Testis (tissue), 3 donors: ENCODE measurements around the gene PPP2R3C. TPM values are rescaled to one million over a fixed set of nuclear protein-coding genes. Genes with fewer than 3 reads are reported as not detected.
"Not testable (repeated sequence)": the region's sequence is repeated elsewhere in the genome, so short reads cannot be mapped to it uniquely, and the experiment has no call there.

ENCODE experiments used
- DNase-seq: peaks from one replicate; pipeline ENCODE4 v3.0.0-alpha.2; 2019
- H3K27ac ChIP-seq, 2 donors: fragments of 200-600 bp; sonication (generic); one replicate each; pipeline ENCODE4 v1.5.1; 2019
- H3K27me3 ChIP-seq: fragments of 200-600 bp; sonication (generic); one replicate; pipeline ENCODE4 v1.5.1; 2019
- H3K36me3 ChIP-seq: fragments of 200-600 bp; sonication (generic); one replicate; pipeline ENCODE4 v1.5.1; 2017; ENCODE audit warnings: low read depth; ENCODE audit errors: missing control alignments
- H3K4me1 ChIP-seq: fragments of 200-600 bp; sonication (generic); one replicate; pipeline ENCODE4 v1.5.1; 2019
- H3K4me3 ChIP-seq, 2 donors: fragments of 200-600 bp; sonication (generic); one replicate each; pipeline ENCODE4 v1.5.1; 2017 to 2019
- H3K9me3 ChIP-seq: fragments of 200-600 bp; sonication (generic); one replicate; pipeline ENCODE4 v1.5.1; 2017
- CTCF ChIP-seq, 3 experiments: fragments of 450-650 bp in 2 of 3; fragments of 200-600 bp in 1 of 3; sonication (generic) in 1 of 3; IDR thresholded peaks; one replicate each; pipeline ENCODE4 v1.5.1; 2016 to 2019; ENCODE audit warnings: antibody characterized with exemption in 3 of 3, mild to moderate bottlenecking in 2 of 3, moderate library complexity in 1 of 3
- POLR2A ChIP-seq: fragments of 450-650 bp; IDR thresholded peaks from one replicate; pipeline ENCODE4 v1.6.1; 2017; ENCODE audit warnings: antibody characterized with exemption, mild to moderate bottlenecking, moderate library complexity
- WGBS, 2 donors: methylation state at CpG; one replicate each; pipeline ENCODE4 v1.1.5; 2018; 5-methylcytosine and 5-hydroxymethylcytosine counted together
- intact Hi-C: fragments of 100-400 bp; cut with DNase I; formaldehyde crosslinking; loops from one replicate; pipeline ENCODE4 v1.15.1; 2023; ENCODE audit warnings: low total_unique reads
- polyA plus RNA-seq: library from polyadenylated mRNA; stranded (reverse); fragments of 350-450 nt; fragmentation: Illumina TruSeq; extraction: RNeasy Lipid Tissue Mini Kit (QIAGEN cat#74804); gene quantifications from one replicate; pipeline ENCODE4 v1.2.3, GENCODE V29; 2014; ENCODE audit warnings: low read depth, low replicate concordance; ENCODE audit not compliant: insufficient read depth
- total RNA-seq, 2 donors: library from RNA; depleted of rRNA; stranded (reverse); fragments of >200 nt; gene quantifications; one replicate each; pipeline ENCODE4 v1.2.3, GENCODE V29; 2016

Gene PPP2R3C
- total and polyA plus RNA-seq, 3 donors from 2014 or later, result 30.6 to 92.3 (median 37.5) TPM

DNA sequence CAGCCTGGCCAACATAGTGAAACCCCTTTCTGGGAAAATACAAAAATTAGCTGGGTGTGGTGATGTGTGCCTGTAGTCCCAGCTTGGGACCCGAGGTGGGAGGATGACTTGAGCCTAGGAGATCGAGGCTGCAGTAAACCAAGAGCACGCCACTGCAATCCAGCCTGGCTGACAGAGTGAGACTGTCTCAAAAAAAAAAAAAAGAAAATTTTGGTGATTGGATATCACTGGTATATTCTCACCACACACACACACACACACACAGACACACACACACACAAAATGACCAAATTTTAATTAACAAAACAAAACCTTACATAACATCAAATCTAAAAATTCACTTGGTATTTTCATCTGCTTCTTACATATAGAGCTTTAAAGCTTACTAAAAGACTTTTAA lies 79.2 kb downstream of the PPP2R3C start:
- Histone ChIP-seq H3K9me3 (no peaks in the 10 kb centered on the region), H3K27ac (no peak overlapping the region), H3K4me1 (peaks cover 10% of the 10 kb centered on the region), H3K27me3 (no peaks in the 10 kb centered on the region), H3K36me3 (no peaks in the 10 kb centered on the region), H3K4me3 (no peak overlapping the region)
- intact Hi-C loops, result loop anchor here (10.0 kb wide), 1 partner anchor 168 kb away; the partner anchor contains the start of gene BAZ1A
- TF ChIP-seq CTCF (IDR thresholded peaks at IDR 0.05) (no peak), POLR2A (no peak)
- no peak for DNase-seq
- WGBS, 2 donors, result 94 to 97% methylated on average over 3 of the region's 3 CpGs

DNA sequence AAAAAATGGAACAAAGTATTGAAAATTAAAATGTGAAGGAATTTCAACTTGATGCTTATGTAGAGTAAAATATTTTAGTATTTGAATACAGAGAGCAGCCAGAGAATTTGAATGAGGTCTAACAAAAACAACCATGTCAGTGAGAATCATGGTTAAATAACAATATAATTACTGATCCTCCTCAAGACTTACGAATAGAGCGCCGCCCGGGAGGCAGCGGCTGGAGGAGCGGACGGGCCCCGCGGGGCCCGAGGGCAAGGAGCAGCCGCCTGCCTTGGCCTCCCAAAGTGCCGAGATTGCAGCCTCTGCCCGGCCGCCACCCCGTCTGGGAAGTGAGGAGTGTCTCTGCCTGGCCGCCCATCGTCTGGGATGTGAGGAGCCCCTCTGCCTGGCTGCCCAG lies 83.5 kb downstream of the PPP2R3C start:
- H3K27me3 ChIP-seq, H3K9me3 ChIP-seq, H3K27ac ChIP-seq, H3K4me1 ChIP-seq, H3K36me3 ChIP-seq, DNase-seq, intact Hi-C loops, H3K4me3 ChIP-seq: not testable (repeated sequence)
- 75 to 83% methylated on average over 7 to 11 of the region's 17 CpGs for WGBS, 2 donors

Other genes starting within 250 kb of the PPP2R3C start
- gene BAZ1A, start 246.6 kb downstream of the PPP2R3C start, total RNA-seq, result 10 to 100 TPM; 63.1 to 78.2 TPM
- 33.9 TPM for gene BAZ1A, start 246.6 kb downstream of the PPP2R3C start, polyA plus RNA-seq
- 100 to 1,000 TPM in 1 of 2 donors, 10 to 100 TPM in 1; 84.1 to 132 TPM for gene SRP54, start 139.0 kb downstream of the PPP2R3C start, total RNA-seq
- 78.5 TPM for gene SRP54, start 139.0 kb downstream of the PPP2R3C start, polyA plus RNA-seq
- gene FAM177A1, start 75.7 kb downstream of the PPP2R3C start, total RNA-seq, result 10 to 100 TPM; 49.6 to 52.5 TPM
- gene FAM177A1, start 75.7 kb downstream of the PPP2R3C start, polyA plus RNA-seq, result 112 TPM
- 10 to 100 TPM; 24.3 to 34.4 TPM for gene PRORP, start 562 bp upstream of the PPP2R3C start, total RNA-seq
- 31.7 TPM for gene PRORP, start 562 bp upstream of the PPP2R3C start, polyA plus RNA-seq
- 100 to 1,000 TPM; 147 to 257 TPM for gene PSMA6, start 170.4 kb upstream of the PPP2R3C start, total RNA-seq
- 461 TPM for gene PSMA6, start 170.4 kb upstream of the PPP2R3C start, polyA plus RNA-seq